ENCODE results near the gene HRAS.

GRCh38 chr11:565921-566509 is 30.6 kb upstream of the HRAS start:
- TF ChIP-seq CTCF (IDR thresholded peaks at IDR 0.05; ENCODE audit: extremely low read depth in 1 of 2, insufficient read depth in 1 of 2, low read depth in 1 of 2, low read length in 2 of 2), result no peak
- TF ChIP-seq POLR2A (IDR thresholded peaks at IDR 0.05; ENCODE audit: low read depth, low read length), result no peak
- TF ChIP-seq EZH2 (IDR thresholded peaks at IDR 0.05; ENCODE audit: borderline replicate concordance, low read depth, low read length, severe bottlenecking), result no peak
- no peak for TF ChIP-seq POLR2AphosphoS5 (IDR thresholded peaks at IDR 0.05; ENCODE audit: insufficient read depth, low read depth, low read length)
- TF ChIP-seq MYC (IDR thresholded peaks at IDR 0.05; ENCODE audit: low read depth, low read length), result no peak
- TF ChIP-seq MAX (IDR thresholded peaks at IDR 0.05; ENCODE audit: insufficient read depth, insufficient read length), result no peak

All from endothelial cell of umbilical vein (primary cell).